GF-D8 (cell line): Measurements from ENCODE around the gene BRD4.

Experiments
- DNase-seq: peaks from one replicate; lab custom pipeline; 2025; lab: John Stamatoyannopoulos, UW

The BRD4 gene

GRCh38 chr19:15289673-15290072 is 42.7 kb downstream of the BRD4 start:
- DNase-seq: no peak

GRCh38 chr19:15288146-15288963 is 44.0 kb downstream of the BRD4 start:
- peak; percentile 15 for DNase-seq

- no peak for DNase-seq
These were observed 44.8 kb downstream of the BRD4 start for GRCh38 chr19:15287496-15287895.

- no peak for DNase-seq
These were observed 45.5 kb downstream of the BRD4 start for GRCh38 chr19:15286688-15287365.

- DNase-seq: no peak
These were observed 46.3 kb downstream of the BRD4 start for GRCh38 chr19:15285896-15286591.

GRCh38 chr19:15284896-15285295 is 47.4 kb downstream of the BRD4 start:
- no peak for DNase-seq

- DNase-seq: no peak
These were observed 48.2 kb downstream of the BRD4 start for GRCh38 chr19:15284091-15284490.

GRCh38 chr19:15283141-15283883 is 49.0 kb downstream of the BRD4 start:
- DNase-seq: no peak

GRCh38 chr19:15282311-15282705 is 50.0 kb downstream of the BRD4 start:
- no peak for DNase-seq

- no peak for DNase-seq
These were observed 51.2 kb downstream of the BRD4 start for GRCh38 chr19:15280915-15281683.

GRCh38 chr19:15280048-15280725 is 52.2 kb downstream of the BRD4 start:
- DNase-seq: no peak

GRCh38 chr19:15279326-15279904 is 52.9 kb downstream of the BRD4 start:
- no peak for DNase-seq

GRCh38 chr19:15276620-15277215 is 55.6 kb downstream of the BRD4 start:
- DNase-seq: no peak

- DNase-seq: no peak
These were observed 57.9 kb downstream of the BRD4 start for GRCh38 chr19:15274477-15274876.

- no peak for DNase-seq
These were observed 62.5 kb downstream of the BRD4 start for GRCh38 chr19:15269806-15270205.

- no peak for DNase-seq
These were observed 63.4 kb downstream of the BRD4 start for GRCh38 chr19:15268928-15269253.

GRCh38 chr19:15268192-15268927 is 64.0 kb downstream of the BRD4 start:
- DNase-seq: no peak

- no peak for DNase-seq
These were observed 65.7 kb downstream of the BRD4 start for GRCh38 chr19:15266683-15267082.

GRCh38 chr19:15265850-15266248 is 66.5 kb downstream of the BRD4 start:
- DNase-seq: no peak
